HG02973 (cell line): ENCODE data around the gene ADSS1.
A peak's percentile ranks its signal among the peaks of the same experiment; 100 is the strongest.
"Not testable (repeated sequence)": the region's sequence is repeated elsewhere in the genome, so short reads cannot be mapped to it uniquely, and the experiment has no call there.

Experiments used
- ATAC-seq: cut with Tn5 transposase; IDR thresholded peaks from one replicate; pipeline ENCODE4 v1.9.1; 2021; ENCODE audit warnings: moderate library complexity; ENCODE audit not compliant: unreplicated experiment

ADSS1 gene

GRCh38 chr14:104746071-104746545 lies 22.1 kb downstream of the ADSS1 start:
- ATAC-seq: no peak

- no peak for ATAC-seq
Observed at GRCh38 chr14:104746934-104747481, 23.0 kb downstream of the ADSS1 start.

- ATAC-seq: no peak
Observed at GRCh38 chr14:104747876-104748275, 23.8 kb downstream of the ADSS1 start.

- ATAC-seq: no peak
Observed at GRCh38 chr14:104749111-104749649, 25.2 kb downstream of the ADSS1 start.

GRCh38 chr14:104750056-104750752 lies 26.2 kb downstream of the ADSS1 start:
- no peak for ATAC-seq

GRCh38 chr14:104750753-104751057 lies 26.7 kb downstream of the ADSS1 start:
- ATAC-seq: not testable (repeated sequence)

GRCh38 chr14:104751539-104752422 lies 27.8 kb downstream of the ADSS1 start:
- no peak for ATAC-seq

GRCh38 chr14:104752423-104752734 lies 28.4 kb downstream of the ADSS1 start:
- peak; percentile 69 for ATAC-seq

GRCh38 chr14:104752735-104753527 lies 28.9 kb downstream of the ADSS1 start, which contains the start of gene SIVA1:
SIVA1 (plus strand) TSS chr14:104753147; CDS start chr14:104753202, 55 bp downstream.
- peak; percentile 81 for ATAC-seq

- ATAC-seq: no peak
Observed at GRCh38 chr14:104753528-104754212, 29.6 kb downstream of the ADSS1 start.

GRCh38 chr14:104754213-104754851 lies 30.3 kb downstream of the ADSS1 start:
- ATAC-seq: no peak

- ATAC-seq: no peak
Observed at GRCh38 chr14:104755621-104756020, 31.6 kb downstream of the ADSS1 start.

- no peak for ATAC-seq
Observed at GRCh38 chr14:104756477-104757237, 32.6 kb downstream of the ADSS1 start.

GRCh38 chr14:104757238-104757585 lies 33.2 kb downstream of the ADSS1 start:
- ATAC-seq: no peak

GRCh38 chr14:104757681-104758392 lies 33.8 kb downstream of the ADSS1 start:
- no peak for ATAC-seq

- ATAC-seq: no peak
Observed at GRCh38 chr14:104758981-104759969, 35.2 kb downstream of the ADSS1 start.

GRCh38 chr14:104765517-104765916 lies 41.5 kb downstream of the ADSS1 start:
- no peak for ATAC-seq
